Epithelial cell of esophagus (primary cell): ENCODE measurements around the gene LIAS.

Source experiments
- DNase-seq: peaks from one replicate; pipeline ENCODE4 v3.0.0; 2010; ENCODE audit warnings: low read depth
- H3K4me3 ChIP-seq: 2 replicates; pipeline ENCODE4 v1.5.1; 2011; ENCODE audit warnings: mild to moderate bottlenecking, low read length, control low read depth
- CTCF ChIP-seq: IDR thresholded peaks from 2 replicates; pipeline ENCODE4 v1.5.1; 2011; ENCODE audit warnings: low read depth, mild to moderate bottlenecking, low read length, control low read depth, inconsistent platforms; ENCODE audit not compliant: insufficient read depth; ENCODE audit errors: missing control alignments

LIAS gene

GRCh38 chr4:39516407-39516966 lies 57.6 kb downstream of the LIAS start:
- TF ChIP-seq CTCF, result no peak
- H3K4me3 ChIP-seq, result no peak overlapping the region
- no peak for DNase-seq

GRCh38 chr4:39518484-39518883 lies 59.6 kb downstream of the LIAS start:
- DNase-seq, result no peak
- no peak for TF ChIP-seq CTCF
- H3K4me3 ChIP-seq, result no peak overlapping the region

- H3K4me3 ChIP-seq, result no peak overlapping the region
- DNase-seq, result no peak
- no peak for TF ChIP-seq CTCF
These were observed 62.5 kb downstream of the LIAS start for GRCh38 chr4:39521253-39521919.

GRCh38 chr4:39522068-39522467 lies 63.2 kb downstream of the LIAS start:
- no peak overlapping the region for H3K4me3 ChIP-seq
- no peak for TF ChIP-seq CTCF
- no peak for DNase-seq

- no peak for DNase-seq
- no peak overlapping the region for H3K4me3 ChIP-seq
- no peak for TF ChIP-seq CTCF
These were observed 65.5 kb downstream of the LIAS start for GRCh38 chr4:39524161-39524957.

- H3K4me3 ChIP-seq, result peak overlapping the region; percentile 89
- TF ChIP-seq CTCF, result no peak
- no peak for DNase-seq
These were observed 67.2 kb downstream of the LIAS start for GRCh38 chr4:39525822-39526690.
